ENCODE data around the gene LIPI.

- no peak for TF ChIP-seq CTCF (conservative IDR thresholded peaks at IDR 0.05; ENCODE audit: low read length)
- TF ChIP-seq EZH2phosphoT487 (IDR thresholded peaks at IDR 0.05; ENCODE audit: borderline replicate concordance, low read depth, low read length): no peak
Measured at GRCh38 chr21:14080764-14081096, 130.0 kb downstream of the LIPI start.

All from OCI-LY7 (cell line).